GM19193 (cell line): ENCODE measurements around the gene LRP8.

Experiments used
- POLR2A ChIP-seq: IDR thresholded peaks from 4 replicates; pipeline ENCODE4 v1.6.1; 2011; ENCODE audit not compliant: insufficient read depth, insufficient read length; ENCODE audit errors: extremely low read depth

Gene LRP8

GRCh38 chr1:53295726-53296116, 32.1 kb downstream of the LRP8 start:
- no peak for TF ChIP-seq POLR2A

DNA sequence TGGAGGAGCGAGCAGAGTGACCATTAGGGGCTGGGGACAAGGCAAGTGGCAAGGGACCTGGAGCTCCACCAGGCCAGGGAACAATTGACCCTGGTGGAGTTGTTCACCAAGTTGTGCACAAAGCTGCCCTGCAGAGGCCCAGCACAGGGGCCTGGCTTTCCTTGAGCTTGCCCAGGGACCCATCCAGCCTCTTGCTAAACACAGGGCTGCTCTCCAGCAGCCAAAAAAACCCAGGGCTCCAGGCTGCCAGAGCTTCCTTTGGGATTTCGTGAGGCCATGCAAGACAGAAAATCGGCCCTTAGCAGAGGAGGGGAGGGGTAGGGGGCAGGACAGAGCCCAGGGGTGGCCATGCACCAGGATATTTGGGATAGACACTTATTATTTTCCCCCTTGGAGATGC, 32.6 kb downstream of the LRP8 start:
- no peak for TF ChIP-seq POLR2A

GRCh38 chr1:53294567-53294966, 33.3 kb downstream of the LRP8 start:
- no peak for TF ChIP-seq POLR2A

GRCh38 chr1:53294061-53294460, 33.8 kb downstream of the LRP8 start:
- no peak for TF ChIP-seq POLR2A

DNA sequence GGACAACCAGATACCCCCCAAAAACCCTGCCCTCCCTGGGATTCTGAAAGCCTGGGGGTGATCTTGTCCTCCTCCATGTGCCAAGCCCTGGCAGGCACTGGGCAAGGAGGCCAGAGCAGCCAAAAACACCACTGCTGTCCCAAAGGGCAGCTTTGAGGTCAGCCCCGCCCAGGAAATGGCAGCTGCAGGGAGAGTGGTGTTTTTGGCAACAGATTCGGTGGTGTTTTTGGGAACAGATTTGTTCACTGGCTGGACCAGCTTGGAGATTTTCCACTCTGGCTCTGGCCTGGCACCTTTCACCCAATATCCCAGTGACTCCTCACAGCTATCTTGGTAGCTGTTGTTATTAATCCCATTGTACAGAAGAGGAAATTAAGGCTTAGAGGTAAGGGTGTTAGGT, 34.7 kb downstream of the LRP8 start:
- TF ChIP-seq POLR2A, result no peak

DNA sequence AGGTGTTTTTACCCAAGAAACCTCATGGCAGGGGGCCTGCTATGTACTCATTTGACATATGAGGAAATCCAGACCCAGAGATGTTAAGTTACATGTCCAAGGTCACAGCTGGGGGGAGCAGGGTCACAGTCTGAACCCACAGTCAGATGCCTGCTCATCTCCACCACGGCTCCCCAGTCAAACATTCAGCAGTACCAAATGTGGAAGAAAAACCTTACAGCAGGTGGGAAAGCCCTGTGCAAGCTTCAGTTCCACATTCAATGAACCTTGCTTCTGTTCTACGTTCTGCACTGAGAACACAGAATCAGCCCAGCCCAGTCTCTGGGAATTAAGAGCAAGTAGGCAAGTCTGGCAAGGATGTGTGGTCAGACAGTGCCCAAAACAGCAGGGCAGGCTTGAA, 35.2 kb downstream of the LRP8 start:
- TF ChIP-seq POLR2A, result no peak

DNA sequence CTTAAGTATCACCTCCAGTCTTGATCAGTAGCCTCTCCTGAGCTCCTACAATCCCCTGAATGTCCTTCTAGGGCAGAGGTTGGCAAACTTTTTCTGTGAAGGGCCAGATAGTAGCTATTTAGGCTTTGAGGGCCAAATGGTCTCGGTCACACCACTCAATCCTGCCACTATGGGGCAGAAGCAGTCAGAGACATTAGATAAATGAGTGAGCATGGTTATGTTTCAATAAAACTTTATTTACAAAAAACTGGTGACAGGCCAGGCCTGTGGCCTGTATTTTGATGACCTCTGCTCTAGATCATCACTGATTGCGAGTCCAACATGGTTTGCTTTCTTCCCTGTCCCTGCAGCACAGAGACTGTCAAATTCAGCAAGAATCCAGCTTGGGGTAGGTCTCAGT, 36.3 kb downstream of the LRP8 start:
- no peak for TF ChIP-seq POLR2A

DNA sequence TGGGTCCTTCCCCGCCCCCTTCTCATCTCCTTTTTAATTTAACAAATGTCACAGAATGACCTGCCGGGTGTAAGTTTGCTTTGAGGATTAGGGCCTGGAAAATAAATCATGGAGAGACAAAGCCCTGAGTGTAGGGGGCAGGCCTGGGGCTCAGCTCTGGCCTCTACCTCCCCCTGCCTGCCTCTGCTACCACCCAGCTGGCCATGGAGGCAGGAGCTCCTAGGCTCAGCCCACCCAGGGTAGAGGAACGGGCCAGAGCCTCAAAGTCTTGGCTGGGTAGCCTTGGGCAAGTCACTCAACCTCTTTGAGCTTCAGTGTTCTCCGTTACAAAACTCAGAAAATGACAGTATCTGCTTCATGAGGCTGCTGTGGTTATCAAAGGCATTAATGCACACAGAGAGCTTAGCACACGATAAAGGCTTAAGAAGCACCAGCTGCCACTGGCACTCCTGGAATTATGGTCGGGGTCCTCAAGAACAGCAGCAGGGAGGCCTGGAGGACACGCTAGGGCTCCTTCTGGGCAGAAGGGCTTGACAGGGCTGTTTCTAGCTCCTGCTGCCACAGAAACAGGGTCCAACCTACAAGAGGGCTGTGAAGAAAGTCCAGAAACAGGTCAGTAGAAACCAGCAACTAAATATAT, 39.0 kb downstream of the LRP8 start:
- TF ChIP-seq POLR2A, result no peak

- TF ChIP-seq POLR2A, result no peak
These were observed 39.7 kb downstream of the LRP8 start for GRCh38 chr1:53288002-53288789.

DNA sequence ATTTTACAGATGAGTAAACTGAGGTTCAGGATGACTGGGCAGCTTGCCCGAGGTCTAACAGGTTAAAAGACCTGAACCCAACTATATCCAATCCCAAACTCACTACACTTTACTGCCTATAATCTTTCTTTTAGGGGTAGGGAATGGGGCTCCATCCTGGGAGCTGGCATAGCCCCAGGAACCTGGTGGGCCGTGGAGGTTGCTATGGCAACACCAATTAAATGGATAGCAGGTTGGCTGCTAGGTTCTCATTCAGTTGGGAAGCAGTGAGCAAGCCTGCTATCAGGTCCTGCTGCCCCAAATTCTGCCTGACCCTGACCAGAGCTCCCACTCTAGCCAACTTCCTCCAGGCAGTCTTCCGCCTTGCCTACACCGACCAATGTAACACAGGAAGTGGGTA, 40.9 kb downstream of the LRP8 start:
- TF ChIP-seq POLR2A, result no peak

DNA sequence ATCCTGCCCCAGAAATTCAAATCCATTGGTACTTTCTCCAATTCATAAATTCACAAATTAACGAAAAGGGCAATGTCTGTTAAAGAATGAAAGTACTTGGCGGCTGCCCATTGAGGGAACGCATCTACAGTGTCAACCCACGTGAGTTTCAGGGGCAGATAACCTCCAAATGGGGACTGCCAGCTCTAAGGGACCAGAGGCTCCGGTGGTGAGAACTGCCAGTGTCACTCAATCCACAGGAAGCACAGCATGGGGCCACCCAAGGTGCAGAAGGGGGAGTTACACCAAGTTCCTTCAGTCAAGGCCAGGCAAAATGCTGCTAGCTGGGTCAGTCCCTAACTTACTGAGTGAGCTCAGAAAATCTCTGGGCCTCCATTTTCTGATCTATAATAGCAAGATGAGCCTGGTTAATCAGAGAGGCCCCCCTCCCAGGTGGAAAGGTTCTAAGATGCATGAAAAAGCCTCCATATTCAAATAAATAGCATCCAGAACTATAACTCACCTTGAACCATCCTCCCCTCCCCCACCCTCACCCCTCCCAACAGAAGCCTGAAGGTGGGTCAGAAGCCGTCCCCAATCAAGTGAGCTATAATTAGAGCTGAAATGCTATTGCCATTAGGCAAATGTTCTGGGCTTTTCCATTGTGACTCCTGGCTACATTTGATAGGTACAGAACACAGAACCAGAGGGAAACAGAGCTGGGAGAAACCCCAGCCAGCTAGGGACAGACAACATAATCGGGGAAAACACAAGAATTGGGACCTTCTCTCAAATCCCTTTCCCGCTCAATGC, 41.7 kb downstream of the LRP8 start:
- TF ChIP-seq POLR2A, result no peak

DNA sequence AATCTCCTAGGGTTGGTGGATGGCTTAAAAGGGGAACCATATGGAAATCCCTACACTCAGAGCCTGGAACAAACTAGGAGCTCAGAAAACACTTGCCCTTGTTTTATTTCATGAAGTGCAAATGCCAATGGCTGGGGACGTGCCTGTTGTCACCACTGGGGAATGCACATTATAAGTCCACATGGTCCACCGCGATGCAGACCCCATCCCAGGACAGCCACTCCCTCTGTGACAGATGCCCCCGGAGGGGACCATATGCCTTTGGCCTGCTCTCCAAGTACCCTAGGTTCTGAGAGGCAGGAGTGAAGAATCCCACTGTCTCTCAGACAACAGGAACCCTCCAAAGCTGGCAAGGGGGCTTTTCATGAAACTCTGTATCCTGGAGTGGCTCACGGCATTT, 42.3 kb downstream of the LRP8 start:
- TF ChIP-seq POLR2A, result no peak

GRCh38 chr1:53284224-53285020, 43.4 kb downstream of the LRP8 start:
- TF ChIP-seq POLR2A, result no peak

DNA sequence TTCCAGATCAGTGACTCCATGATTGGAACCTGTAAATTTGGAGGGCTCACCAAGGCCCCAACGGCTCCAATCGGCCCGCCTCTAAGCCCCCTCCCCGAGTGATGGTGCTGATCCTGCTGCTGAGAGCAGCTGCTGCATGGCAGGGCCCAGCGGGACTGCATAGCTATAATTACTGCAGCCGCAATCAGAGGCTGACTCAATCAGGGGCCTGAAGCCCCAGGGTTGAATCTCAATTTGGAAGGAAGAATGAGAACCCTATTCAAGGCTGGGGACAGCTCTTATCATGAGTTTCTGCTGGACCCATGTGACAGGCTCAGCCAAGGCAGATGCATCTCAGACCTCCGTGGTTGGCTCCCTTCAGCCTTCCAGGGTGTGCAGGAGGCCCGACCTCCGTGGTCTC, 46.7 kb downstream of the LRP8 start:
- no peak for TF ChIP-seq POLR2A

- no peak for TF ChIP-seq POLR2A
These were observed 47.4 kb downstream of the LRP8 start for GRCh38 chr1:53280496-53280895.
